Lower leg skin (tissue), 4 donors: Measurements from ENCODE around the gene NKD2. TPM values are rescaled to one million over a fixed set of nuclear protein-coding genes. Genes with fewer than 3 reads are reported as not detected.

Source experiments
- DNase-seq, 2 donors: peaks; one replicate each; pipeline ENCODE4 v3.0.0-alpha.2; 2019; ENCODE audit warnings: low spot score in 2 of 2
- H3K4me3 ChIP-seq: fragments of 200-600 bp; sonication (generic); 2 replicates; pipeline ENCODE4 v1.5.1; 2017; ENCODE audit warnings: mild to moderate bottlenecking, low read depth; ENCODE audit not compliant: poor library complexity, severe bottlenecking
- CTCF ChIP-seq, 3 donors: fragments of 450-650 bp; IDR thresholded peaks; one replicate each; pipeline ENCODE4 v1.5.1; 2016; ENCODE audit warnings: antibody characterized with exemption in 3 of 3, mild to moderate bottlenecking in 3 of 3, moderate library complexity in 2 of 3
- POLR2A ChIP-seq, 2 donors: fragments of 450-650 bp; IDR thresholded peaks; one replicate each; pipeline ENCODE4 v1.6.1; 2016 to 2017; ENCODE audit warnings: antibody characterized with exemption in 2 of 2, mild to moderate bottlenecking in 1 of 2, moderate library complexity in 1 of 2
- WGBS, 2 donors: methylation state at CpG; one replicate each; pipeline ENCODE4 v1.1.5; 2018; 5-methylcytosine and 5-hydroxymethylcytosine counted together
- intact Hi-C: fragments of 100-400 bp; cut with DNase I; formaldehyde crosslinking; loops from one replicate; pipeline ENCODE4 v1.15.0; 2023; ENCODE audit warnings: low total_unique reads
- total RNA-seq, 4 donors: library from RNA; depleted of rRNA; stranded (reverse); fragments of >200 nt; gene quantifications; one replicate each; pipeline ENCODE4 v1.1.0, GENCODE V29; 2016

NKD2 gene
- total RNA-seq, 4 donors from 2014 or later = 2.7 to 9.4 (median 3.5) TPM

GRCh38 chr5:1036504-1037122 is 28.0 kb downstream of the NKD2 start:
- peak in 1 of 2 donors; percentile 73 for DNase-seq
- intact Hi-C loops = no loop called here
- TF ChIP-seq POLR2A (IDR thresholded peaks at IDR 0.05) (no peak), CTCF (IDR thresholded peaks at IDR 0.05) (no peak)
- WGBS, 2 donors = 88 to 92% methylated on average over 21 to 22 of the region's 22 CpGs
- no peak overlapping the region for H3K4me3 ChIP-seq

- TF ChIP-seq POLR2A (IDR thresholded peaks at IDR 0.05) = no peak
- TF ChIP-seq CTCF (IDR thresholded peaks at IDR 0.05) = no peak
- 47 to 62% methylated on average over 10 to 12 of the region's 16 CpGs for WGBS, 2 donors
- peak in 1 of 2 donors; percentile 80 for DNase-seq
- intact Hi-C loops = no loop called here
- no peak overlapping the region for H3K4me3 ChIP-seq
These were observed 28.6 kb downstream of the NKD2 start for GRCh38 chr5:1037123-1037670.

- H3K4me3 ChIP-seq = no peak overlapping the region
- WGBS, 2 donors = 89 to 97% methylated on average over 22 to 36 of the region's 43 CpGs
- peak in 1 of 2 donors; percentile 80 for DNase-seq
- intact Hi-C loops = no loop called here
- TF ChIP-seq CTCF (IDR thresholded peaks at IDR 0.05) (no peak), POLR2A (IDR thresholded peaks at IDR 0.05) (no peak)
These were observed 29.2 kb downstream of the NKD2 start for GRCh38 chr5:1037671-1038416.

GRCh38 chr5:1038417-1039209 is 30.0 kb downstream of the NKD2 start:
- no peak overlapping the region for H3K4me3 ChIP-seq
- WGBS, 2 donors = 79 to 85% methylated on average over 27 of the region's 28 CpGs
- intact Hi-C loops = no loop called here
- DNase-seq = peak in 1 of 2 donors; percentile 79
- TF ChIP-seq CTCF (IDR thresholded peaks at IDR 0.05) (no peak), POLR2A (IDR thresholded peaks at IDR 0.05) (no peak)

GRCh38 chr5:1039210-1039548 is 30.6 kb downstream of the NKD2 start:
- DNase-seq = no peak
- H3K4me3 ChIP-seq = no peak overlapping the region
- 79 to 83% methylated on average over 16 of the region's 16 CpGs for WGBS, 2 donors
- intact Hi-C loops = no loop called here
- TF ChIP-seq POLR2A (IDR thresholded peaks at IDR 0.05) (no peak), CTCF (IDR thresholded peaks at IDR 0.05) (no peak)
